PC-9 (cell line): Measurements from ENCODE around the gene SLC16A2. TPM values are rescaled to one million over a fixed set of nuclear protein-coding genes. Genes with fewer than 3 reads are reported as not detected.
"Not testable (repeated sequence)": the region's sequence is repeated elsewhere in the genome, so short reads cannot be mapped to it uniquely, and the experiment has no call there.

Source experiments
- BruUV-seq: library from RNA; stranded (reverse); fragments of 400-500 nt; replicated peaks from 2 replicates; lab custom pipeline; 2021; lab: Mats Ljungman, UMichigan
- CTCF ChIA-PET: fragments of 300-600 bp; sonication (Branson Sonifier 250); formaldehyde crosslinking; loops from one replicate; lab custom pipeline; 2022; ENCODE audit warnings: antibody characterized with exemption; lab: Charles Lee
- POLR2A ChIA-PET: fragments of 300-600 bp; sonication (Branson Sonifier 250); formaldehyde crosslinking; loops from one replicate; lab custom pipeline; 2022; ENCODE audit warnings: antibody characterized with exemption; ENCODE audit not compliant: unreplicated experiment; lab: Charles Lee
- DNase-seq, 2 experiments: peaks; one replicate each; pipeline versions ENCODE4 v3.0.0 to v3.0.0-alpha.2; 2015 to 2022; ENCODE audit warnings: mixed read lengths in 1 of 2
- H2AFZ ChIP-seq: fragments of 200-600 bp; sonication (generic); 2 replicates; pipeline ENCODE4 v1.8.1; 2017; ENCODE audit warnings: antibody characterized with exemption
- H3F3A ChIP-seq: fragments of 200-600 bp; sonication (generic); 2 replicates; pipeline ENCODE4 v1.8.1; 2017; ENCODE audit warnings: antibody characterized with exemption, mild to moderate bottlenecking, low read depth; ENCODE audit not compliant: insufficient read depth
- H3K27ac ChIP-seq: fragments of 200-600 bp; sonication (generic); 2 replicates; pipeline ENCODE4 v1.6.1; 2016; ENCODE audit warnings: mixed run types
- H3K27me3 ChIP-seq: fragments of 200-600 bp; sonication (generic); 2 replicates; pipeline ENCODE4 v1.6.1; 2016; ENCODE audit warnings: low read depth, mixed run types; ENCODE audit not compliant: insufficient read depth
- H3K36me3 ChIP-seq: fragments of 200-600 bp; sonication (generic); 2 replicates; pipeline ENCODE4 v1.6.1; 2016; ENCODE audit warnings: low read depth, mixed run types
- H3K4me1 ChIP-seq: fragments of 200-600 bp; sonication (generic); replicated peaks from 2 replicates; pipeline ENCODE4 v1.6.1; 2016; ENCODE audit warnings: mixed run types; ENCODE audit not compliant: insufficient read depth
- H3K4me2 ChIP-seq: fragments of 200-600 bp; sonication (generic); 2 replicates; pipeline ENCODE4 v1.6.1; 2017; ENCODE audit warnings: mixed run types
- H3K4me3 ChIP-seq: fragments of 200-600 bp; sonication (generic); 2 replicates; pipeline ENCODE4 v1.6.1; 2016; ENCODE audit warnings: mixed run types
- H3K79me2 ChIP-seq: fragments of 200-600 bp; sonication (generic); 2 replicates; pipeline ENCODE4 v1.6.1; 2017; ENCODE audit warnings: low read depth, mixed run types
- H3K9me2 ChIP-seq: fragments of 200-600 bp; sonication (generic); 2 replicates; pipeline ENCODE4 v1.8.1; 2017; ENCODE audit warnings: mild to moderate bottlenecking; ENCODE audit not compliant: insufficient read depth
- H3K9me3 ChIP-seq: fragments of 200-600 bp; sonication (generic); 2 replicates; pipeline ENCODE4 v1.8.1; 2016; ENCODE audit warnings: low read depth; ENCODE audit not compliant: insufficient read depth
- H4K20me1 ChIP-seq: fragments of 200-600 bp; sonication (generic); 2 replicates; pipeline ENCODE4 v1.8.1; 2017; ENCODE audit not compliant: insufficient read depth
- EZH2 ChIP-seq: fragments of 200-600 bp; sonication (generic); IDR thresholded peaks from 2 replicates; pipeline ENCODE4 v1.8.0; 2017; ENCODE audit warnings: antibody characterized with exemption, low read depth
- intact Hi-C: fragments of 100-400 bp; cut with micrococcal nuclease; formaldehyde crosslinking; loops from one replicate; pipeline ENCODE4 v1.10.0; 2022; ENCODE audit not compliant: unreplicated experiment
- total RNA-seq: library from RNA; stranded (reverse); gene quantifications from 2 replicates; pipeline ENCODE4 v1.2.3, GENCODE V29; 2021
- TF ChIP-seq, protein P1 (sequence below): fragments of 200-600 bp; sonication (generic); conservative IDR thresholded peaks from 2 replicates; pipeline ENCODE4 v1.6.1; 2017; ENCODE audit warnings: mixed run types, antibody characterized with exemption, mild to moderate bottlenecking, moderate library complexity

The SLC16A2 gene
- total RNA-seq, 1 experiment from 2014 or later, result not detected

DNA sequence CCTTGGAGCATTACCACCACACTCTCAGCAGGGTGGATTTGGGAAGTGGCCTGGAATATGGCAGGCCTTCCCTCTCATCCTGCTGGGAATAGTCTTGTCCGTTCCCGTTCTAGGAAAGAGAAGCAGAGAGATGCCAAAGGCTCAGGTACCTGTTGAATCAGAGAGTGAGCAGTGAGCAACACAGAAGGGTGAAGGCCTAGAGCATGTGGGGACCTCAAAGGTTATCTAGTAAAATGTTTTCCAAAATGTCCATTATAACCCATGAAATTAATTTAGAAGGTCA is 30.8 kb downstream of the SLC16A2 start:
- ChIA-PET CTCF (no interaction called here), POLR2A (no interaction called here)
- TF ChIP-seq EZH2, result no peak
- TF ChIP-seq, protein P1, sequence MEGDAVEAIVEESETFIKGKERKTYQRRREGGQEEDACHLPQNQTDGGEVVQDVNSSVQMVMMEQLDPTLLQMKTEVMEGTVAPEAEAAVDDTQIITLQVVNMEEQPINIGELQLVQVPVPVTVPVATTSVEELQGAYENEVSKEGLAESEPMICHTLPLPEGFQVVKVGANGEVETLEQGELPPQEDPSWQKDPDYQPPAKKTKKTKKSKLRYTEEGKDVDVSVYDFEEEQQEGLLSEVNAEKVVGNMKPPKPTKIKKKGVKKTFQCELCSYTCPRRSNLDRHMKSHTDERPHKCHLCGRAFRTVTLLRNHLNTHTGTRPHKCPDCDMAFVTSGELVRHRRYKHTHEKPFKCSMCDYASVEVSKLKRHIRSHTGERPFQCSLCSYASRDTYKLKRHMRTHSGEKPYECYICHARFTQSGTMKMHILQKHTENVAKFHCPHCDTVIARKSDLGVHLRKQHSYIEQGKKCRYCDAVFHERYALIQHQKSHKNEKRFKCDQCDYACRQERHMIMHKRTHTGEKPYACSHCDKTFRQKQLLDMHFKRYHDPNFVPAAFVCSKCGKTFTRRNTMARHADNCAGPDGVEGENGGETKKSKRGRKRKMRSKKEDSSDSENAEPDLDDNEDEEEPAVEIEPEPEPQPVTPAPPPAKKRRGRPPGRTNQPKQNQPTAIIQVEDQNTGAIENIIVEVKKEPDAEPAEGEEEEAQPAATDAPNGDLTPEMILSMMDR, result no peak
- no peak overlapping the region for H3K4me3 ChIP-seq
- H2AFZ ChIP-seq, result no peak overlapping the region
- no peaks in the 10 kb centered on the region for H4K20me1 ChIP-seq
- H3K9me2 ChIP-seq, result no peaks in the 10 kb centered on the region
- intact Hi-C loops, result no loop called here
- H3K27ac ChIP-seq, result peak overlapping the region; percentile 60; the same call in 1 of the 2 replicates
- peaks cover 29% of the 10 kb centered on the region; the same call in 1 of the 2 replicates for H3F3A ChIP-seq
- no peak overlapping the region for H3K4me2 ChIP-seq
- no peaks in the 10 kb centered on the region for H3K27me3 ChIP-seq
- no peaks in the 10 kb centered on the region for H3K79me2 ChIP-seq
- no peak for DNase-seq
- H3K4me1 ChIP-seq, result peaks cover 36% of the 10 kb centered on the region
- no peaks in the 10 kb centered on the region for H3K9me3 ChIP-seq
- BruUV-seq, result no TSS peak
- no peaks in the 10 kb centered on the region for H3K36me3 ChIP-seq

GRCh38 chrX:74453178-74453577 is 31.9 kb downstream of the SLC16A2 start:
- Histone ChIP-seq H3K36me3 (no peaks in the 10 kb centered on the region), H2AFZ (no peak overlapping the region), H3K27ac (no peak overlapping the region), H3K9me2 (no peaks in the 10 kb centered on the region), H3K79me2 (no peaks in the 10 kb centered on the region), H3K4me2 (no peak overlapping the region), H3K4me1 (peaks cover 36% of the 10 kb centered on the region), H3K27me3 (no peaks in the 10 kb centered on the region), H4K20me1 (no peaks in the 10 kb centered on the region), H3K4me3 (no peak overlapping the region), H3K9me3 (no peaks in the 10 kb centered on the region), H3F3A (peaks cover 29% of the 10 kb centered on the region; the same call in 1 of the 2 replicates)
- ChIA-PET POLR2A (no interaction called here), CTCF (no interaction called here)
- no TSS peak for BruUV-seq
- no peak for DNase-seq
- TF ChIP-seq, protein P1, result no peak
- TF ChIP-seq EZH2, result no peak
- intact Hi-C loops, result no loop called here

DNA sequence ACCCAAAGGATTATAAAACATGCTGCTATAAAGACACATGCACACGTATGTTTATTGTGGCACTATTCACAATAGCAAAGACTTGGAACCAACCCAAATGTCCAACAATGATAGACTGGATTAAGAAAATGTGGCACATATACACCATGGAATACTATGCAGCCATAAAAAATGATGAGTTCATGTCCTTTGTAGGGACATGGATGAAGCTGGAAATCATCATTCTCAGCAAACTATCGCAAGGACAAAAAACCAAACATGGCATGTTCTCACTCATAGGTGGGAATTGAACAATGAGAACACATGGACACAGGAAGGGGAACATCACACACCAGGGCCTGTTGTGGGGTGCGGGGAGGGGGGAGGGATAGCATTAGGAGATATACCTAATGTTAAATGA is 32.9 kb downstream of the SLC16A2 start:
- CTCF ChIA-PET, H3K4me3 ChIP-seq, H3K9me3 ChIP-seq, H3K4me2 ChIP-seq, H3K9me2 ChIP-seq, H4K20me1 ChIP-seq, H3K27ac ChIP-seq, H2AFZ ChIP-seq, H3K79me2 ChIP-seq, DNase-seq, intact Hi-C loops, H3K36me3 ChIP-seq, POLR2A ChIA-PET, BruUV-seq, H3K27me3 ChIP-seq: not testable (repeated sequence)
- H3F3A ChIP-seq, result peaks cover 27% of the 10 kb centered on the region; the same call in 1 of the 2 replicates
- H3K4me1 ChIP-seq, result peaks cover 33% of the 10 kb centered on the region

DNA sequence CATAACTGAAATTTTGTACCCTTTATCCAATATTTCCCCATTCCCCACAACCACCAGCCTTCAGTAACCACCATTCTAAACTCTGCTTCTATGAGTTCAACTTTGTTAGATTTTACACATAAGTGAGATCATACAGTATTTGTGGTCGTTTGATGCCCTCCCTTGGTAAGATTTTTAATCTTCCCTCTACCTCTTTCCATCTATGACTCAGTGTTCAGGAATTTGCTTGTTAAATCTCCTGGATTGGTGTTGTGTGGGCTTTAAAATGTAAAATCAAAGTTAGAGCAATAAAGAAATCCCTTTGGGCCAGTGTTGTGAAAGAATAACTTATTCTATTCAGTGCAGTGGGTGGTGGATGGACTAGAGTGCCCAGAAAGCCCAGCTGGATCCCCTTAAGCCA is 37.4 kb downstream of the SLC16A2 start:
- Histone ChIP-seq H3K9me3 (no peaks in the 10 kb centered on the region), H2AFZ (no peak overlapping the region), H3K36me3 (no peaks in the 10 kb centered on the region), H4K20me1 (no peaks in the 10 kb centered on the region), H3K4me2 (no peak overlapping the region), H3K4me3 (no peak overlapping the region), H3F3A (peaks cover 4% of the 10 kb centered on the region; the same call in 1 of the 2 replicates), H3K4me1 (peaks cover 12% of the 10 kb centered on the region), H3K27me3 (no peaks in the 10 kb centered on the region), H3K27ac (no peak overlapping the region), H3K9me2 (no peaks in the 10 kb centered on the region), H3K79me2 (no peaks in the 10 kb centered on the region)
- TF ChIP-seq, protein P1, result 0 out of 2 replicates have a peak, but pooled peaks have one; percentile 42
- TF ChIP-seq EZH2, result no peak
- no TSS peak for BruUV-seq
- DNase-seq, result peak in 1 of 2 experiments; percentile 78
- intact Hi-C loops, result no loop called here
- ChIA-PET CTCF (no interaction called here), POLR2A (no interaction called here)
